Measurements from ENCODE around the gene NAP1L2.
"Not testable (repeated sequence)": the region's sequence is repeated elsewhere in the genome, so short reads cannot be mapped to it uniquely, and the experiment has no call there.

NAP1L2 gene, protein sequence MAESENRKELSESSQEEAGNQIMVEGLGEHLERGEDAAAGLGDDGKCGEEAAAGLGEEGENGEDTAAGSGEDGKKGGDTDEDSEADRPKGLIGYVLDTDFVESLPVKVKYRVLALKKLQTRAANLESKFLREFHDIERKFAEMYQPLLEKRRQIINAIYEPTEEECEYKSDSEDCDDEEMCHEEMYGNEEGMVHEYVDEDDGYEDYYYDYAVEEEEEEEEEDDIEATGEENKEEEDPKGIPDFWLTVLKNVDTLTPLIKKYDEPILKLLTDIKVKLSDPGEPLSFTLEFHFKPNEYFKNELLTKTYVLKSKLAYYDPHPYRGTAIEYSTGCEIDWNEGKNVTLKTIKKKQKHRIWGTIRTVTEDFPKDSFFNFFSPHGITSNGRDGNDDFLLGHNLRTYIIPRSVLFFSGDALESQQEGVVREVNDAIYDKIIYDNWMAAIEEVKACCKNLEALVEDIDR

DNA sequence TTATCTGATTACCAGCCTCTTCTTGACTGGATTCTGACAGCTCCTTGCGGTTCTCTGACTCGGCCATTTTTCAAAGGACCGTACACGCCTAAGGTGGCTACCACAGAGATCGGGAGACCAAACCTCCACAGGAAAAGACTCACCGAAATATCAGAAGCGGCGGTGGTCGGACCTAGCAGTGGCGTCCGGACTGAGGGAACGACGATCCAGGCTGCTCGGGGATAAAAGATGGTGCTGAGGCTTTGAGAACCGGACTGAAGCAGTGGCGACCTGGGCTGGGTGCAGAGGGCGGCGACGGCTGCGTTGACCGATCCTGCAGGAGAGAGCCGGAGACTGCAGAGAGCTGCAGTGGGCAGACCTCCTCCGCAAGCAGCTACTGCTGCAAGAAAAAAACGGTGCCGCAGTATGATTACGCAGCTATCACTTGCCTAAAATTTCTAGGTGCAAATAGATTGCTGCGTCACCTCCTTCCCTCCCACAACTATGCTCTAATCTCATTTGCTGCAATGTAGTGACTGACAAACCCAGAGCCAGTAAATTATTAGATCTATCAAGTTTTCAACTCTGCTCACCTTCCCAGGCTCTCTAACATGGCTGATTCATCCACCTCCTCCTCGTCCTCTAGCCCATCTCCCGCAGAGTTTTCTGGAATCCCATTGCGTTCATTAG is at the start of gene NAP1L2:
Gene NAP1L2, minus strand, starts transcription at position 426 of the 669 bp plus-strand sequence. Its CDS starts 359 bp downstream, at position 67.
- no peak within 1 kb of the TSS for H3K4me2 ChIP-seq
- H4K20me1 ChIP-seq: no peaks in the 10 kb centered on the region
- peaks cover 3% of the 10 kb centered on the region for H3K9me3 ChIP-seq
- H3K27ac ChIP-seq: no peak within 1 kb of the TSS
- H3K4me3 ChIP-seq: no peak within 1 kb of the TSS
- peaks cover 44% of the 10 kb centered on the region for H3K27me3 ChIP-seq
- H3K9ac ChIP-seq: no peak within 1 kb of the TSS
- H3K36me3 ChIP-seq: no peaks in the 10 kb centered on the region
- H3K4me1 ChIP-seq: no peaks in the 10 kb centered on the region
- TF ChIP-seq Cebpa-rat (IDR thresholded peaks at IDR 0.05): no peak

DNA sequence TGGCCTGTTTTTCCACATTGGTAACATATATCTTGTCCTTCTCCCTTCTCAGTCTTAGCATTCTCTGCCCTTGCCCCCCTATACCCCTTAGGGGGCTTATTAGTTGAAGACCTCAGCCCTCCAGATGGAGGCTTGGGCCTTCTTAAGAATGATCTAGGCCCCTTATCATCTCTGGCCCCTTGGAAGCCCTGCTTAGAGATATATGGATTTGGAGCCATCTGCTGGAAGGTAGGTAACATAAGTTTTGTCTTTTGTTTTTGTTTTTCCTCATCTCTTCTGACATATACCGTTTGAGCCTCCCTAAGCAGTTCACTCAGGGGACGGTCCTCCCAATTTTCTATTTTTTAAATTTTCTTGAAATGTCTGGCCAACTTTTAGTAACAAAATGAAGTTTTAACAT is 48.3 kb upstream of the NAP1L2 start:
- no peak overlapping the region for H3K4me3 ChIP-seq

DNA sequence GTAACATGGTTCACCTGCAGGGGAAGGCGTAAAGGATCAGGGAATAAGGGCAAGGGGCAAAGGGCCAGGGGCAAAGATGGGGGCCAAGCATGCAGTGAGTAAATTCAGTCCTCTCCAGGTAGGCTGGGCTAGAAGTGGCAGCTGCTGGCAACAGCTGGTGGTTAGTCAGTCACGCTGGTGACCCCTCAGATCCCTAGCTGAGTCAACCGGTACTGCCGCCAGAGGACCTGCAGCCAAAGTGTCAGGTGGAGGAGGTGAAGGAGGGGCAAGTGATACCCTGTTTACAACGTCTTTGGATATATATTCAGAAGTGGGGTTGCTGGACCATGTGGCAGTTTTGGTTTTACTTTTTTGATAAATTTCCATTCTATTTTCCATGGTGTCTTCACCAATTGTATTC is 24.6 kb upstream of the NAP1L2 start:
- TF ChIP-seq Cebpa-rat (IDR thresholded peaks at IDR 0.05): no peak
- Histone ChIP-seq H3K9ac (no peak overlapping the region), H3K4me3 (no peak overlapping the region), H3K4me2 (no peak overlapping the region), H3K4me1 (no peaks in the 10 kb centered on the region), H3K27ac (no peak overlapping the region), H3K36me3 (no peaks in the 10 kb centered on the region), H3K27me3 (peaks cover 42% of the 10 kb centered on the region), H4K20me1 (no peaks in the 10 kb centered on the region), H3K9me3 (peaks cover 5% of the 10 kb centered on the region)

More for the DNA sequence above, 48.3 kb upstream of the NAP1L2 start:
- TF ChIP-seq Cebpa-rat (IDR thresholded peaks at IDR 0.05): no peak
- no peaks in the 10 kb centered on the region for H3K9me3 ChIP-seq
- peaks cover 7% of the 10 kb centered on the region; the same call in 1 of the 2 replicates for H3K4me1 ChIP-seq
- H3K27ac ChIP-seq: no peak overlapping the region
- 0 out of 2 replicates have a peak, but pooled peaks cover 2% of the 10 kb centered on the region for H4K20me1 ChIP-seq
- H3K27me3 ChIP-seq: peaks cover 90% of the 10 kb centered on the region
- H3K36me3 ChIP-seq: no peaks in the 10 kb centered on the region
- H3K9ac ChIP-seq: no peak overlapping the region
- no peak overlapping the region for H3K4me2 ChIP-seq

DNA sequence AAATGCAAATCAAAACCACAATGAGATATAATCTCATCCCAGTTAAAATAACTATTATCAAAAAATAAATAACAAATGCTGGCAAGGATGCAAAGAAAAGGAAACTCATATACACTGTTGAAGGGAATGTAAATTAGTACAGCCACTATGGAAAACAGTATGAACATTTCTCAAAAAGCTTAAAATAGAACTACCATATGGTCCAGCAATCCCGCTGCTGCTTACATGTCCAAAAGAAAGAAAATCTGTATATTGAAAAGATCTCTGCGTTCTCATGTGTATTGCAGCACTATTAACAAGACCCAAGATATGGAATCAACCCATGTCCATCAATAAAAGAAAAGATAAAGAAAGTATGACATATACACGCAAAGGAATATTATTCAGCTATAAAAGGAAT is 3.0 kb upstream of the NAP1L2 start:
- Histone ChIP-seq H4K20me1 (no peaks in the 10 kb centered on the region), H3K27ac (no peak overlapping the region), H3K27me3 (peaks cover 41% of the 10 kb centered on the region), H3K4me2 (no peak overlapping the region), H3K4me1 (no peaks in the 10 kb centered on the region), H3K9ac (no peak overlapping the region), H3K4me3 (no peak overlapping the region), H3K36me3 (no peaks in the 10 kb centered on the region), H3K9me3 (peaks cover 23% of the 10 kb centered on the region)
- no peak for TF ChIP-seq Cebpa-rat (IDR thresholded peaks at IDR 0.05)

DNA sequence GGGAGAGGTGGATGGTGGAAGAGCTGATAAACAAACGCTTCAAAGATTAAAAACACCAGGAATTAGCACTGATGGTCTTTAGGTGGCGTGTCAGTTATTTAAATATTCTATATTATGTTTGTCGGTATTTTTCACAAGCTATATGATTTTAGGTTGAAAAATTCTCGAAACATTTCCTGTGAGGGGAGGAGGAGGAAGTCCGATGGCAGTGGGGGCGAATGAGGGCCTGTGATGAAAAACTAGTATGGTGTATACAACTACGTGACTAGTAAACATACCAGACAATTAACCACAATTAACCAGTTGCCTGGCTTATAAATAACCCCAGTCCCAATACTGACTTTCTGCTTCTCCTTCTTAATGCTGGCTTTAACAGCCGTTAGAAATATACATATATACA is 595 bp upstream of the NAP1L2 start:
- no peak for TF ChIP-seq Cebpa-rat (IDR thresholded peaks at IDR 0.05)
- H3K4me1 ChIP-seq: no peaks in the 10 kb centered on the region
- no peaks in the 10 kb centered on the region for H3K36me3 ChIP-seq
- peaks cover 46% of the 10 kb centered on the region for H3K27me3 ChIP-seq
- H3K9ac ChIP-seq: no peak overlapping the region
- H3K4me3 ChIP-seq: no peak overlapping the region
- no peaks in the 10 kb centered on the region for H4K20me1 ChIP-seq
- H3K4me2 ChIP-seq: no peak overlapping the region
- H3K9me3 ChIP-seq: peaks cover 7% of the 10 kb centered on the region
- H3K27ac ChIP-seq: no peak overlapping the region

DNA sequence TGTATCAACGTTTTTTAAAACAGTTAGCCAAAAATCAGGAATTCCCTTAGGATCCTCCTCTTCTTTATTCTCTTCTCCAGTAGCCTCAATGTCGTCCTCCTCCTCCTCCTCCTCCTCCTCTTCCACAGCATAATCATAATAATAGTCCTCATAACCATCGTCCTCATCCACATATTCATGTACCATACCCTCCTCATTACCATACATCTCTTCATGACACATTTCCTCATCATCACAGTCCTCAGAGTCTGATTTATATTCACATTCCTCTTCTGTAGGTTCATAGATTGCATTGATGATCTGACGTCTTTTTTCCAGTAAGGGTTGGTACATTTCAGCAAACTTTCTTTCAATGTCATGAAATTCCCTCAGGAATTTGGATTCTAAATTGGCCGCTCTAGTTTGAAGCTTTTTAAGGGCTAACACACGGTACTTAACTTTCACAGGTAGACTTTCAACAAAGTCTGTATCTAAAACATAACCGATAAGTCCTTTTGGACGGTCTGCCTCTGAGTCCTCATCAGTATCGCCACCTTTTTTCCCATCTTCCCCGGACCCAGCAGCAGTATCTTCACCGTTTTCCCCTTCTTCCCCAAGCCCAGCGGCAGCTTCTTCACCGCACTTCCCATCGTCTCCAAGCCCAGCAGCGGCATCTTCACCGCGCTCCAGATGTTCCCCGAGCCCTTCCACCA is 771 bp downstream of the NAP1L2 start:
- Histone ChIP-seq H3K4me3 (no peak overlapping the region), H3K27me3 (peaks cover 40% of the 10 kb centered on the region), H3K27ac (no peak overlapping the region), H4K20me1 (no peaks in the 10 kb centered on the region), H3K36me3 (no peaks in the 10 kb centered on the region), H3K9me3 (no peaks in the 10 kb centered on the region), H3K4me1 (no peaks in the 10 kb centered on the region), H3K9ac (no peak overlapping the region), H3K4me2 (no peak overlapping the region)
- TF ChIP-seq Cebpa-rat (IDR thresholded peaks at IDR 0.05): no peak

DNA sequence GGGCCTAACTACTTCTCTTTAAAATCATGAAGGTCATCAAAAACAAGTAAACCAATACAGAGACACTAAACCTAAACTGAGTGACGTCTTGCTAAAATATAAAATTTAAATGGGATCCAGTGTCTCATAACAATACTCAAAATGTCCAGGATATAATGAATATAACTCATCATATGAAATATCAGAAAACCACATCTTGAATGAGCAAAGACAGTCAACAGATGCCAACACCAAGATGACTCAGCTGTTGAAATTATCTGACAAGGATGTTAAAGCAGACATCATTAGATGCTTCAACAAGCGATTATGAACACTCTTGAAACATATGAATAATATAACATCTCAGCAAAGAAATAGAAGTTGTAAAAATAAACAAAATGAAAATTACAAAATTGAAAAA is 8.3 kb downstream of the NAP1L2 start:
- no peaks in the 10 kb centered on the region for H4K20me1 ChIP-seq

DNA sequence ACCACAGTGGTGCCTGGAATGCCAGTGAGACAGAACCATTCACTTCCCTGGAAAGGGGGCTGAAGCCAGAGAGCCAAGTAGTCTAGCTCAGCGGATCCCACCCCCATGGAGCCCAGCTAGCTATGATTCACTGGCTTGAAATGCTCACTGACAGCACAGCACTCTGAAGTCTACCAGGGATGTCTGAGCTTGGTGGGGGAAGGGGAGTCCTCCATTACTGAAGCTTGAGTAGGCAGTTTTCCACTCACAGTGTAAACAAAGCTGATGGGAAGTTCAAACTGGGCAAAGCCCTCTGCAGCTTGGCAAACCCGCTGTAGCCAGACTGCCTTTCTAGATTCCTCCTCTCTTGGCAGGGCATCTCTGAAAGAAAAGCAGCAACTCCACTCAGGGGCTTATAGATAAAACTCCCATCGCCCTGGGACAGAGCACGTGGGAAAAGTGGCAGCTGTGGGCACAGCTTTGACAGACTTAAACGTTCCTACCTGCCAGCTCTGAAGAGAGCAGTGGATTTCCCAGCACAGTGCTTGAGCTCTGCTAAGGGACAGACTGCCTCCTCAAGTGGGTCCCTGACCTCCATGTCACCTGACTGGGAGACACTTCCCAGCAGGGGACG is 32.0 kb downstream of the NAP1L2 start:
- H3K4me2 ChIP-seq: no peak overlapping the region
- no peaks in the 10 kb centered on the region for H3K4me1 ChIP-seq
- H3K4me3 ChIP-seq: no peak overlapping the region
- peaks cover 11% of the 10 kb centered on the region; the same call in 1 of the 2 replicates for H3K9me3 ChIP-seq
- no peak overlapping the region for H3K9ac ChIP-seq
- H3K27me3 ChIP-seq: peaks cover 45% of the 10 kb centered on the region
- H3K27ac ChIP-seq: no peak overlapping the region
- no peaks in the 10 kb centered on the region for H3K36me3 ChIP-seq
- TF ChIP-seq Cebpa-rat (IDR thresholded peaks at IDR 0.05): no peak
- no peaks in the 10 kb centered on the region for H4K20me1 ChIP-seq

More for the DNA sequence above, 8.3 kb downstream of the NAP1L2 start:
- no peaks in the 10 kb centered on the region for H3K36me3 ChIP-seq
- no peak for TF ChIP-seq Cebpa-rat (IDR thresholded peaks at IDR 0.05)
- no peak overlapping the region for H3K9ac ChIP-seq
- H3K27ac ChIP-seq: no peak overlapping the region
- H3K27me3 ChIP-seq: peaks cover 13% of the 10 kb centered on the region
- H3K4me3 ChIP-seq: no peak overlapping the region
- no peaks in the 10 kb centered on the region for H3K4me1 ChIP-seq
- no peak overlapping the region for H3K4me2 ChIP-seq
- H3K9me3 ChIP-seq: peaks cover 16% of the 10 kb centered on the region

DNA sequence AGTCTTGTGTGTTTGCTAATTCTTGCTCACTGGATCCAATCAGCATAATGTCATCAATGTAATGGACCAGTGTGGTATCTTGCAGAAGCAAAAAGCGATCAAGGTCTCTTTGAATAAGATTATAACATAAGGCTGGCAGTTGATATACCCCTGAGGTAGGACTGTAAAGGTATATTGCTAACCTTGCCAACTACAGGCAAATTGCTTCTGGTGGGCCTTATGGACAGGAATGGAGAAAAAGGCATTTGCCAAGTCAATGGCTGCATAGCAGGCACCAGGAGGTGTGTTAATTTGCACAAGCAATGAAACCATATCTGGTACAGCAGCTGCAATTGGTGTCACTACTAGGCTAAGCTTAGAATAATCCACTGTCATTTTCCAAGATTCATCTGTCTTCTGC is 45.7 kb downstream of the NAP1L2 start:
- not testable (repeated sequence) for H3K9me3 ChIP-seq, H3K36me3 ChIP-seq, H3K4me3 ChIP-seq, H3K4me2 ChIP-seq, H3K4me1 ChIP-seq, H4K20me1 ChIP-seq, H3K9ac ChIP-seq, H3K27ac ChIP-seq
- peaks cover 55% of the 10 kb centered on the region for H3K27me3 ChIP-seq

Measured in BLaER1 (cell line).